HepG2 (cell line): ENCODE data around the gene GNG12. TPM values are rescaled to one million over a fixed set of nuclear protein-coding genes. Genes with fewer than 3 reads are reported as not detected.

Experiments used
- ATAC-seq: fragments of 200-7000 bp; cut with Tn5 transposase; 3 replicates; pipeline ENCODE4 v1.9.1; 2020; ENCODE audit warnings: mild to moderate bottlenecking, moderate library complexity
- BruUV-seq: library from RNA; stranded (reverse); fragments of 400-500 nt; replicated peaks from 2 replicates; lab custom pipeline; 2021; lab: Mats Ljungman, UMichigan
- CTCF ChIA-PET: fragments of 300-600 bp; formaldehyde crosslinking; extraction: SDS; loops from one replicate; lab custom pipeline; 2021; ENCODE audit warnings: low total read pairs, inconsistent platforms, low intra/inter-chr PET ratio; lab: Yijun Ruan, JAX
- POLR2A ChIA-PET: fragments of 350-600 bp; sonication (Branson Sonifier 250); formaldehyde crosslinking; loops from one replicate; lab custom pipeline; 2020; ENCODE audit warnings: antibody characterized with exemption, inconsistent platforms; lab: Yijun Ruan, JAX
- DNase-seq: peaks from one replicate; pipeline ENCODE4 v3.0.0-alpha.2; 2015; ENCODE audit warnings: low spot score
- FAIRE-seq: peaks from 3 replicates; lab custom pipeline; 2011; peaks lifted over from hg19 to GRCh38; lab: Jason Lieb, UNC
- H2AFZ ChIP-seq: one replicate; pipeline ENCODE4 v1.6.1; 2011; ENCODE audit warnings: low read length, inconsistent platforms
- H3K27ac ChIP-seq: fragments of 300-600 bp; 3 replicates; pipeline ENCODE4 v1.8.0; 2011; ENCODE audit warnings: mixed run types, mild to moderate bottlenecking, mixed read lengths, low read length, inconsistent platforms; ENCODE audit not compliant: insufficient read depth; ENCODE audit errors: extremely low read length
- H3K27me3 ChIP-seq, 2 experiments: fragments of 200-600 bp in 1 of 2; 2 replicates in 1 of 2; 3 replicates in 1 of 2; pipeline versions ENCODE4 v1.6.0 to v1.8.0; 2011; ENCODE audit warnings: low read length in 2 of 2, mild to moderate bottlenecking in 2 of 2, moderate library complexity in 2 of 2, inconsistent platforms in 1 of 2; ENCODE audit not compliant: insufficient read depth in 2 of 2, control insufficient read depth in 1 of 2
- H3K36me3 ChIP-seq, 2 experiments: fragments of 200-600 bp in 1 of 2; replicated peaks in 1 of 2; 2 replicates in 1 of 2; 3 replicates in 1 of 2; pipeline versions ENCODE4 v1.5.1 to v1.8.0; 2011; ENCODE audit warnings: low read length in 2 of 2, inconsistent platforms in 1 of 2; ENCODE audit not compliant: insufficient read depth in 2 of 2, control insufficient read depth in 1 of 2
- H3K4me1 ChIP-seq: 2 replicates; pipeline ENCODE4 v1.5.1; 2012; ENCODE audit warnings: low read length, inconsistent platforms; ENCODE audit not compliant: insufficient read depth
- H3K4me2 ChIP-seq: 2 replicates; pipeline ENCODE4 v1.6.0; 2011; ENCODE audit warnings: low read depth, low read length, inconsistent platforms
- H3K4me3 ChIP-seq, 3 experiments: fragments of 200-600 bp in 1 of 3; sonication (generic), shearing (Covaris generic) in 1 of 3; replicated peaks in 1 of 3; 2 replicates each; pipeline ENCODE4 v1.5.1; 2011 to 2016; ENCODE audit warnings: low read length in 3 of 3, inconsistent platforms in 2 of 3, low read depth in 2 of 3, mild to moderate bottlenecking in 2 of 3, control low read depth in 1 of 3, mixed read lengths in 1 of 3; ENCODE audit not compliant: insufficient read depth in 1 of 3
- H3K79me2 ChIP-seq: one replicate; pipeline ENCODE4 v1.6.1; 2011; ENCODE audit warnings: low read length, inconsistent platforms; ENCODE audit not compliant: insufficient read depth
- H3K9ac ChIP-seq: 2 replicates; pipeline ENCODE4 v1.6.0; 2011; ENCODE audit warnings: mild to moderate bottlenecking, low read depth, low read length, inconsistent platforms; ENCODE audit not compliant: insufficient read depth
- H3K9me3 ChIP-seq: 2 replicates; pipeline ENCODE4 v1.5.1; 2012; ENCODE audit warnings: mild to moderate bottlenecking, low read length
- H4K20me1 ChIP-seq: 2 replicates; pipeline ENCODE4 v1.6.0; 2011; ENCODE audit warnings: inconsistent platforms, mild to moderate bottlenecking, low read length, moderate library complexity; ENCODE audit not compliant: insufficient read depth
- ARNTL ChIP-seq: sonication (generic); formaldehyde crosslinking; IDR thresholded peaks from 2 replicates; pipeline ENCODE4 v1.4.0; 2020; ENCODE audit warnings: mild to moderate bottlenecking, missing genetic modification reagents
- HNRNPL ChIP-seq: fragments of 200-400 bp; formaldehyde crosslinking; IDR thresholded peaks from 2 replicates; pipeline ENCODE4 v1.6.1; 2017; ENCODE audit warnings: mild to moderate bottlenecking, low read depth, low read length
- NAIF1 ChIP-seq: sonication (generic); formaldehyde crosslinking; IDR thresholded peaks from 2 replicates; pipeline ENCODE4 v1.5.0; 2020; ENCODE audit warnings: mild to moderate bottlenecking, missing genetic modification reagents, borderline replicate concordance
- POLR2A ChIP-seq, 2 experiments: IDR thresholded peaks; 2 replicates each; pipeline ENCODE4 v1.6.1; 2011; ENCODE audit warnings: low read depth in 2 of 2, low read length in 2 of 2, mild to moderate bottlenecking in 1 of 2, moderate library complexity in 1 of 2; ENCODE audit not compliant: insufficient read depth in 1 of 2
- SPEN ChIP-seq: sonication (generic); formaldehyde crosslinking; IDR thresholded peaks from 2 replicates; pipeline ENCODE4 v1.5.1; 2020; ENCODE audit warnings: low read depth, mild to moderate bottlenecking, missing genetic modification reagents
- ZNF644 ChIP-seq: IDR thresholded peaks from 2 replicates; pipeline ENCODE4 v1.6.1; 2016; ENCODE audit warnings: low read depth
- ZNF768 ChIP-seq: sonication (generic); formaldehyde crosslinking; IDR thresholded peaks from 2 replicates; pipeline ENCODE4 v1.4.0; 2020; ENCODE audit warnings: missing genetic modification reagents
- whole genome bisulfite sequencing: methylation state at CpG from one replicate; pipeline ENCODE4 v1.1.6; 2017; ENCODE audit warnings: low lambda C conversion rate; 5-methylcytosine and 5-hydroxymethylcytosine counted together
- in situ Hi-C: cut with HindIII; loops from 2 replicates; pipeline ENCODE4 v1.10.0; 2017; ENCODE audit warnings: low pct_unique_long_range_greater_than_20kb; ENCODE audit not compliant: extremely low pct_ligation_motif_present
- intact Hi-C: fragments of 100-400 bp; cut with micrococcal nuclease; formaldehyde crosslinking; loops from one replicate; pipeline ENCODE4 v1.10.0; 2022; ENCODE audit not compliant: unreplicated experiment
- polyA plus RNA-seq, 8 experiments: library from polyadenylated mRNA; depleted of rRNA in 3 of 8; stranded (reverse) in 7 of 8; unstranded in 1 of 8; fragments of >200 nt; fragmentation: Illumina TruSeq in 4 of 8; extraction: Trizol in 4 of 8; gene quantifications; 2 replicates each; pipeline versions ENCODE4 v1.2.1 to v1.2.3, GENCODE V29; 2011 to 2016; ENCODE audit warnings: low read depth in 4 of 8, missing spikeins in 1 of 8, mixed read lengths in 1 of 8; ENCODE audit not compliant: insufficient read depth in 1 of 8
- total RNA-seq, 5 experiments: library from RNA; depleted of rRNA; stranded (reverse); fragments of >200 nt; fragmentation: Illumina TruSeq; extraction: Trizol; gene quantifications; 2 replicates each; pipeline ENCODE4 v1.2.3, GENCODE V29; 2016; ENCODE audit warnings: low read depth in 1 of 5

The GNG12 gene
- total and polyA plus RNA-seq, 2 of the 13 experiments (the other 11 are each of a cell fraction or from before 2014, with no cell fraction given) = 0.11 TPM

DNA sequence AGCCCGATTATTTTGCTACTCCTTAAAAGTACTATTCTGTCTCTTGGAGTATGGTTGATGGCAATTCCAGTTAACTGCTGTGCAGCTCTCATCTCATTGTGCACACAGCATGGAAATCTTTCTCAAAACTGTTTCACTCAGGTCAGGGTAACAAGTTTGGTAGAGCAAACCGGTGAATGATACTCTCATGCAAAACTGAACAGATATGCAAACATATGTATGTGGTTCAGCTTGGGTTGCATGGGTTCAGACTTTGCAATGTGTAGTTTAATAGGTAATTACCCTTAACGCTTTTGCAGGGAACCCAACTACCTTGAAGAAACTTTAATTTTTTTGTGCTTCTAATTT lies 146.1 kb downstream of the GNG12 start:
- 17% methylated on average over 3 of the region's 3 CpGs for WGBS
- CTCF ChIA-PET = no interaction called here
- Histone ChIP-seq H3K36me3 (peaks cover 1 to 14% of the 10 kb centered on the region in 2 experiments; a peak in 2 of 5 replicates), H3K27me3 (no peaks in the 10 kb centered on the region; a peak in 1 of 5 replicates), H3K9ac (peak overlapping the region; percentile 98), H3K4me2 (peak overlapping the region; percentile 96), H3K9me3 (no peaks in the 10 kb centered on the region), H3K4me3 (peak overlapping the region; percentile 97 to 99 (median 98)), H4K20me1 (peaks cover 15% of the 10 kb centered on the region), H3K4me1 (peaks cover 50% of the 10 kb centered on the region), H3K79me2 (peaks cover 28% of the 10 kb centered on the region), H3K27ac (peak overlapping the region; percentile 96), H2AFZ (no peak overlapping the region)
- FAIRE-seq (peak; percentile 56), DNase-seq (no peak)
- in situ Hi-C loops = loop anchor here (5.0 to 10.0 kb wide), 2 partner anchors 75 to 122 kb away; no protein-coding TSS in a partner anchor
- intact Hi-C loops = loop anchor here (5.0 kb wide), 1 partner anchor 260 kb away; no protein-coding TSS in a partner anchor
- BruUV-seq = no TSS peak
- POLR2A ChIA-PET = interaction anchor here (1.1 to 4.3 kb wide), 10 partner anchors 9 to 153 kb away, joined by 3 to 114 read pairs (median 26); no protein-coding TSS in a partner anchor
- TF ChIP-seq POLR2A (IDR thresholded peaks at IDR 0.05; ENCODE audit: insufficient read depth in 1 of 2, low read depth in 2 of 2, low read length in 2 of 2) (0 out of 4 replicates have a peak, but pooled peaks of 1 of the 2 experiments have one; percentile 10), NAIF1 (CRISPR knock-in tag) (no peak), ARNTL (CRISPR knock-in tag) (no peak), ZNF768 (CRISPR knock-in tag) (no peak), SPEN (CRISPR knock-in tag) (no peak), ZNF644 (CRISPR knock-in tag) (no peak), HNRNPL (no peak)
- TF ChIP-seq, all 625 proteins: peak for 1
- ATAC-seq = no peak
